ENCODE measurements around the gene DLEC1. TPM values are rescaled to one million over a fixed set of nuclear protein-coding genes. Genes with fewer than 3 reads are reported as not detected.

The DLEC1 gene
- total and polyA plus RNA-seq, 9 of the 15 experiments (the other 6 are each of a cell fraction or from before 2014, with no cell fraction given): 0.07 to 0.08 TPM; not detected in 7

GRCh38 chr3:38084334-38085310, 45.6 kb downstream of the DLEC1 start (continued):
- no peak for TF ChIP-seq GTF2E2 (tag; IDR thresholded peaks at IDR 0.05)
- TF ChIP-seq ASH1L (IDR thresholded peaks at IDR 0.05; ENCODE audit: borderline replicate concordance, low read depth, partially characterized antibody): peak; percentile 82
- 0 out of 2 replicates have a peak, but pooled peaks have one; percentile 3 for TF ChIP-seq TFAP4 (CRISPR knock-in tag; IDR thresholded peaks at IDR 0.05; ENCODE audit: borderline replicate concordance)
- peak; percentile 26 for TF ChIP-seq ZNF280A (IDR thresholded peaks at IDR 0.05; ENCODE audit: low read depth, partially characterized antibody)
- no peak for TF ChIP-seq TFAM (CRISPR knock-in tag; conservative IDR thresholded peaks at IDR 0.05)
- no peak for TF ChIP-seq BRD4 (IDR thresholded peaks at IDR 0.05)
- no peak for TF ChIP-seq ZZZ3 (IDR thresholded peaks at IDR 0.05)
- no peak for TF ChIP-seq ZNF609 (CRISPR knock-in tag; IDR thresholded peaks at IDR 0.05; ENCODE audit: borderline replicate concordance)
- peak; percentile 85; the same call in 1 of the 2 replicates for TF ChIP-seq ZNF408 (CRISPR knock-in tag; IDR thresholded peaks at IDR 0.05; ENCODE audit: low read depth)
- TF ChIP-seq ETV1 (tag; conservative IDR thresholded peaks at IDR 0.05; ENCODE audit: low read depth): no peak
- TF ChIP-seq FOXP1 (CRISPR knock-in tag; IDR thresholded peaks at IDR 0.05): no peak
- TF ChIP-seq ZNF740 (CRISPR knock-in tag; IDR thresholded peaks at IDR 0.05): no peak
- 0 out of 4 replicates have a peak, but pooled peaks of 1 of the 2 experiments have one; percentile 23 for TF ChIP-seq ZNF740 (tag; IDR thresholded peaks at IDR 0.05)
- TF ChIP-seq E2F6 (IDR thresholded peaks at IDR 0.05; ENCODE audit: borderline replicate concordance in 1 of 2, extremely low read depth in 1 of 2, insufficient read depth in 1 of 2, insufficient read length in 1 of 2, low read depth in 1 of 2, low read length in 1 of 2, poor library complexity in 1 of 2, severe bottlenecking in 1 of 2): peak in 1 of 2 experiments; percentile 75
- no peak for TF ChIP-seq EP300 (IDR thresholded peaks at IDR 0.05; ENCODE audit: low read length)
